ENCODE data around the gene LEPR. TPM values are rescaled to one million over a fixed set of nuclear protein-coding genes. Genes with fewer than 3 reads are reported as not detected.
A peak's percentile ranks its signal among the peaks of the same experiment; 100 is the strongest.
"Not testable (repeated sequence)": the region's sequence is repeated elsewhere in the genome, so short reads cannot be mapped to it uniquely, and the experiment has no call there.

The LEPR gene
- total RNA-seq, 2 donors from 2014 or later: 5.8 to 6.6 TPM

GRCh38 chr1:65455678-65456077 lies 35.2 kb downstream of the LEPR start:
- H3K9me3 Mint-ChIP-seq; H3K27me3 Mint-ChIP-seq (ENCODE audit: low read depth); H3K4me3 Mint-ChIP-seq; ATAC-seq (replicated peaks in 1 of 2); DNase-seq; H3K36me3 Mint-ChIP-seq (ENCODE audit: insufficient read depth in 2 of 2); H3K27ac Mint-ChIP-seq: not testable (repeated sequence)
- peaks cover 15% of the 10 kb centered on the region for H3K4me1 Mint-ChIP-seq (ENCODE audit: low read depth)

GRCh38 chr1:65456481-65456880 lies 36.0 kb downstream of the LEPR start:
- peaks cover 7 to 9% of the 10 kb centered on the region in 2 donors for H3K9me3 Mint-ChIP-seq
- no peak overlapping the region for H3K27ac Mint-ChIP-seq
- H3K36me3 Mint-ChIP-seq (ENCODE audit: insufficient read depth in 2 of 2): peaks cover 0 to 8% of the 10 kb centered on the region in 2 donors
- DNase-seq: no peak
- H3K4me1 Mint-ChIP-seq (ENCODE audit: low read depth): peaks cover 15% of the 10 kb centered on the region
- H3K27me3 Mint-ChIP-seq (ENCODE audit: low read depth): no peaks in the 10 kb centered on the region
- H3K4me3 Mint-ChIP-seq: no peak overlapping the region
- ATAC-seq (replicated peaks in 1 of 2): no peak

- H3K9me3 Mint-ChIP-seq: peaks cover 7 to 9% of the 10 kb centered on the region in 2 donors
- ATAC-seq (replicated peaks in 1 of 2) (no peak), DNase-seq (no peak)
- no peak overlapping the region for H3K4me3 Mint-ChIP-seq
- no peaks in the 10 kb centered on the region for H3K27me3 Mint-ChIP-seq (ENCODE audit: low read depth)
- H3K27ac Mint-ChIP-seq: no peak overlapping the region
- peaks cover 0 to 8% of the 10 kb centered on the region in 2 donors for H3K36me3 Mint-ChIP-seq (ENCODE audit: insufficient read depth in 2 of 2)
- H3K4me1 Mint-ChIP-seq (ENCODE audit: low read depth): peaks cover 15% of the 10 kb centered on the region
Observed at GRCh38 chr1:65457868-65458267, 37.4 kb downstream of the LEPR start.

GRCh38 chr1:65458730-65459396 lies 38.4 kb downstream of the LEPR start:
- H3K4me3 Mint-ChIP-seq: no peak overlapping the region
- peaks cover 6% of the 10 kb centered on the region in 2 donors for H3K36me3 Mint-ChIP-seq (ENCODE audit: insufficient read depth in 2 of 2)
- H3K4me1 Mint-ChIP-seq (ENCODE audit: low read depth): peaks cover 15% of the 10 kb centered on the region
- H3K27me3 Mint-ChIP-seq (ENCODE audit: low read depth): no peaks in the 10 kb centered on the region
- DNase-seq (no peak), ATAC-seq (replicated peaks in 1 of 2) (no peak)
- peaks cover 5 to 9% of the 10 kb centered on the region in 2 donors for H3K9me3 Mint-ChIP-seq
- peak overlapping the region; percentile 25 for H3K27ac Mint-ChIP-seq

GRCh38 chr1:65459397-65459768 lies 38.9 kb downstream of the LEPR start:
- Mint-ChIP-seq H3K36me3 (ENCODE audit: insufficient read depth in 2 of 2) (peaks cover 6 to 7% of the 10 kb centered on the region in 2 donors), H3K4me3 (no peak overlapping the region), H3K9me3 (peaks cover 5 to 9% of the 10 kb centered on the region in 2 donors), H3K4me1 (ENCODE audit: low read depth) (peaks cover 15% of the 10 kb centered on the region), H3K27ac (no peak overlapping the region), H3K27me3 (ENCODE audit: low read depth) (no peaks in the 10 kb centered on the region)
- ATAC-seq (replicated peaks in 1 of 2): peak in 1 of 2 donors; percentile 20
- no peak for DNase-seq

GRCh38 chr1:65465837-65466236 lies 45.4 kb downstream of the LEPR start:
- H3K4me1 Mint-ChIP-seq (ENCODE audit: low read depth); H3K27me3 Mint-ChIP-seq (ENCODE audit: low read depth); H3K36me3 Mint-ChIP-seq (ENCODE audit: insufficient read depth in 2 of 2); H3K9me3 Mint-ChIP-seq; ATAC-seq (replicated peaks in 1 of 2); H3K4me3 Mint-ChIP-seq; H3K27ac Mint-ChIP-seq; DNase-seq: not testable (repeated sequence)

GRCh38 chr1:65467536-65467935 lies 47.1 kb downstream of the LEPR start:
- no peak for ATAC-seq (replicated peaks in 1 of 2)
- no peak overlapping the region for H3K4me3 Mint-ChIP-seq
- no peak for DNase-seq
- peaks cover 0 to 5% of the 10 kb centered on the region in 2 donors for H3K9me3 Mint-ChIP-seq
- peaks cover 0 to 10% of the 10 kb centered on the region in 2 donors for H3K36me3 Mint-ChIP-seq (ENCODE audit: insufficient read depth in 2 of 2)
- no peak overlapping the region for H3K27ac Mint-ChIP-seq
- no peaks in the 10 kb centered on the region for H3K27me3 Mint-ChIP-seq (ENCODE audit: low read depth)
- H3K4me1 Mint-ChIP-seq (ENCODE audit: low read depth): no peaks in the 10 kb centered on the region

- H3K4me1 Mint-ChIP-seq (ENCODE audit: low read depth): no peaks in the 10 kb centered on the region
- no peaks in the 10 kb centered on the region for H3K27me3 Mint-ChIP-seq (ENCODE audit: low read depth)
- H3K27ac Mint-ChIP-seq: no peak overlapping the region
- H3K4me3 Mint-ChIP-seq: no peak overlapping the region
- peaks cover 0 to 3% of the 10 kb centered on the region in 2 donors for H3K9me3 Mint-ChIP-seq
- ATAC-seq (replicated peaks in 1 of 2) (no peak), DNase-seq (no peak)
- H3K36me3 Mint-ChIP-seq (ENCODE audit: insufficient read depth in 2 of 2): peaks cover 0 to 3% of the 10 kb centered on the region in 2 donors
Observed at GRCh38 chr1:65469126-65469888, 48.8 kb downstream of the LEPR start.

- no peak overlapping the region for H3K4me3 Mint-ChIP-seq
- no peak for DNase-seq
Observed at GRCh38 chr1:65469889-65470340, 49.4 kb downstream of the LEPR start.

More at GRCh38 chr1:65469889-65470340, 49.4 kb downstream of the LEPR start:
- no peaks in the 10 kb centered on the region for H3K27me3 Mint-ChIP-seq (ENCODE audit: low read depth)
- H3K36me3 Mint-ChIP-seq (ENCODE audit: insufficient read depth in 2 of 2): peaks cover 0 to 1% of the 10 kb centered on the region in 2 donors
- peaks cover 0 to 3% of the 10 kb centered on the region in 2 donors for H3K9me3 Mint-ChIP-seq
- no peaks in the 10 kb centered on the region for H3K4me1 Mint-ChIP-seq (ENCODE audit: low read depth)
- no peak for ATAC-seq (replicated peaks in 1 of 2)
- H3K27ac Mint-ChIP-seq: no peak overlapping the region

Other genes starting within 250 kb of the LEPR start
- 1 to 10 TPM; 2.3 to 3.1 TPM for gene DNAJC6, start 111.1 kb upstream of the LEPR start, total RNA-seq
- 10 to 100 TPM; 15.5 to 20.8 TPM for gene LEPROT, start within 50 bp of the LEPR start, total RNA-seq

All from activated T-cell treated with anti-CD3 and anti-CD28 coated beads, Interleukin-2, amount 50 U/mL, for 72 hours (primary cell).